Fibroblast of pulmonary artery (primary cell): ENCODE results near the gene LPP.

Experiments
- DNase-seq: peaks from one replicate; pipeline ENCODE4 v3.0.0-alpha.2; 2010; ENCODE audit warnings: low read depth
- H3K4me3 ChIP-seq: replicated peaks from 2 replicates; pipeline ENCODE4 v1.5.1; 2011; ENCODE audit warnings: low read depth, mild to moderate bottlenecking, control low read depth, low read length, moderate library complexity
- TF ChIP-seq, protein P1 (sequence below): IDR thresholded peaks from 2 replicates; pipeline ENCODE4 v1.5.1; 2011; ENCODE audit warnings: mild to moderate bottlenecking, control low read depth, low read length, inconsistent platforms; ENCODE audit errors: missing control alignments

LPP gene

DNA sequence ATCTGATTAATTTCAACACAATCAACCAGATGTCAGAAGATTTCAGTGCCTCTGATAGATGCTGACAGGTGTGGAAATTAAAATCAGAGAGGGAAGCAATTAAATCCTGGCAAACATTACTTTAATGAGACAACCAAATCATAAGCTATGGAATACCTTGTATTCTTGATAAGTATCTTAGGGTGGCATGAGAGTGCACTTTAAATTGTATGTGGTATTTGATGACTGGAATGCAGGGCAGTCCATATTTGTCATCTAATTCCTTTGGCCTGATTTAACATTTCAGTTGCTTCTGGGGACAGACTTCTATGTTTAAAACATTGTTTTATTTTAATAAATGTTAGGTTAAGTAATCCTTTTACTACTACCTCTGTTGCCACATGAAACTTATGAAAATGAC is 184.1 kb downstream of the LPP start:
- TF ChIP-seq, protein P1, sequence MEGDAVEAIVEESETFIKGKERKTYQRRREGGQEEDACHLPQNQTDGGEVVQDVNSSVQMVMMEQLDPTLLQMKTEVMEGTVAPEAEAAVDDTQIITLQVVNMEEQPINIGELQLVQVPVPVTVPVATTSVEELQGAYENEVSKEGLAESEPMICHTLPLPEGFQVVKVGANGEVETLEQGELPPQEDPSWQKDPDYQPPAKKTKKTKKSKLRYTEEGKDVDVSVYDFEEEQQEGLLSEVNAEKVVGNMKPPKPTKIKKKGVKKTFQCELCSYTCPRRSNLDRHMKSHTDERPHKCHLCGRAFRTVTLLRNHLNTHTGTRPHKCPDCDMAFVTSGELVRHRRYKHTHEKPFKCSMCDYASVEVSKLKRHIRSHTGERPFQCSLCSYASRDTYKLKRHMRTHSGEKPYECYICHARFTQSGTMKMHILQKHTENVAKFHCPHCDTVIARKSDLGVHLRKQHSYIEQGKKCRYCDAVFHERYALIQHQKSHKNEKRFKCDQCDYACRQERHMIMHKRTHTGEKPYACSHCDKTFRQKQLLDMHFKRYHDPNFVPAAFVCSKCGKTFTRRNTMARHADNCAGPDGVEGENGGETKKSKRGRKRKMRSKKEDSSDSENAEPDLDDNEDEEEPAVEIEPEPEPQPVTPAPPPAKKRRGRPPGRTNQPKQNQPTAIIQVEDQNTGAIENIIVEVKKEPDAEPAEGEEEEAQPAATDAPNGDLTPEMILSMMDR = no peak
- H3K4me3 ChIP-seq = no peak overlapping the region
- no peak for DNase-seq

GRCh38 chr3:188339410-188340295 is 185.7 kb downstream of the LPP start:
- TF ChIP-seq, protein P1 = no peak
- no peak overlapping the region for H3K4me3 ChIP-seq
- no peak for DNase-seq

DNA sequence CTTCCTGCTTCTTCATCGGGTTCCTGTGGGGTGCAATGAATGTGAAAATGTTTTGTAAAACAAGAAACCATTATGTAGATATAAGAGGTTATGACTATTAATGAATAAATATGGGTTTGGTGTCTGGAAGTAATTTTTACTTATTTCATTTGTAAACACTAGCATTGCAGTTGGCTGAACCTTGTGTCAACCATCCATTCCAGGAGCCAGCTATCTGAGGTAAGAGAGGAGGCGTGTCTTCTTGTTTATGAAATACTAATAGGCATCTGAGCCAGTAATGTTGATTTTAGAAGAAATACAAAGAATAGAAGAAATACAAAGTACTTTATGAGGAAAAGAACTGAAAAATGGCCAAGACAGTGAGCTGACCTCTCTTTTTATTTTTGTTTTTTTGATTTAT is 187.5 kb downstream of the LPP start:
- TF ChIP-seq, protein P1 = no peak
- no peak for DNase-seq
- H3K4me3 ChIP-seq = no peak overlapping the region

GRCh38 chr3:188342991-188343732 is 189.2 kb downstream of the LPP start:
- TF ChIP-seq, protein P1 = no peak
- H3K4me3 ChIP-seq = no peak overlapping the region
- no peak for DNase-seq

DNA sequence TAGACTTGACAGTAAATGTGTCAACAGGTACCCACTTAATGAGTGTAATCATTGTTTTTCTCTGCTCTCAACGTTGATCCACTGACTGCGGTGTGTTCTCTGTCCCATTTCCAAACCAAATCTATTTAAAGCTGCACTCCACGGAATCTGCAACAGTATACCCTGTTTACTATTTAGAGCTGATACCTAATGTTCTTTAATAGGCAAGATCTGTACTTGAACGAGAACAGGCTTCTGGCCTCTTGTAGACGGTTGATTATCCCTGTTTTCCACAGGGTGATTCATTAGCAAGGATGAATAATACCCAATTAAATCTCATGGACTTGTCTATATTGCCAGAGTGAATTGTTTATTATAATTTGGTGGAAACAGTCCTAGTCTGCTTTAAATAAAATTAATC is 189.9 kb downstream of the LPP start:
- no peak for DNase-seq
- H3K4me3 ChIP-seq = no peak overlapping the region
- TF ChIP-seq, protein P1 = no peak

DNA sequence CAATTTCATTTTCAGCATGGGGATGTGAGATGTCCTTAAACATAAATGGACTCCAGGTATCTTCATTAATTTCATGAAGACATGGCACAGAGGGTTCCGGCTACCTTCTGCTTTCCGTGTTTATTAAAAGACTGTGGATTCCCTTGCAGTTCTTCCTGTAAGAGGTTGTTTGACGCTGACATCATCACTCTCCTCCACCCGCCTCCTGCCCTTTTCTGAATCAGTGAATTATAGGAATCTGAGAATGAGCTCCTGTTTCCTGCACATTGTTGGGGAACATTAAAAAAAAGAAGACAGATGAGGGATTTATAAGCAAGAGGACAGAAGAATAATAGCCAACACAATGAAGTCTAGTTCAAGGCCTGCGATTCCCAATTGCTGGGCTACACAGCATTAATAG is 191.3 kb downstream of the LPP start:
- DNase-seq = peak; percentile 77
- TF ChIP-seq, protein P1 = no peak

More for the DNA sequence above, 191.3 kb downstream of the LPP start:
- no peak overlapping the region for H3K4me3 ChIP-seq
